ENCODE results near the gene DOCK11. TPM values are rescaled to one million over a fixed set of nuclear protein-coding genes. Genes with fewer than 3 reads are reported as not detected.

Gene DOCK11
- total RNA-seq, 1 donor from 2014 or later = 3.8 TPM

- no peak overlapping the region for H3K27ac ChIP-seq (replicated peaks)
- H3K36me3 ChIP-seq = no peaks in the 10 kb centered on the region
Observed at GRCh38 chrX:118631586-118631985, 136.0 kb downstream of the DOCK11 start.

GRCh38 chrX:118632862-118633261 lies 137.2 kb downstream of the DOCK11 start:
- H3K27ac ChIP-seq (replicated peaks) = no peak overlapping the region
- intact Hi-C loops (cut with micrococcal nuclease) = no loop called here
- H3K36me3 ChIP-seq = no peaks in the 10 kb centered on the region
- H3K4me1 ChIP-seq = no peaks in the 10 kb centered on the region
- DNase-seq = no peak
- no peaks in the 10 kb centered on the region for H3K9me3 ChIP-seq (replicated peaks)
- no peak overlapping the region for H3K4me3 ChIP-seq
- TF ChIP-seq CTCF (IDR thresholded peaks at IDR 0.05; ENCODE audit: borderline replicate concordance) = no peak
- no peaks in the 10 kb centered on the region for H3K27me3 ChIP-seq (ENCODE audit: low read depth)

More at GRCh38 chrX:118631586-118631985, 136.0 kb downstream of the DOCK11 start:
- no peak overlapping the region for H3K4me3 ChIP-seq
- no peak for TF ChIP-seq CTCF (IDR thresholded peaks at IDR 0.05; ENCODE audit: borderline replicate concordance)
- H3K4me1 ChIP-seq = no peaks in the 10 kb centered on the region
- no peak for DNase-seq
- intact Hi-C loops (cut with micrococcal nuclease) = no loop called here
- H3K27me3 ChIP-seq (ENCODE audit: low read depth) = no peaks in the 10 kb centered on the region
- H3K9me3 ChIP-seq (replicated peaks) = no peaks in the 10 kb centered on the region

GRCh38 chrX:118633530-118633929 lies 137.9 kb downstream of the DOCK11 start:
- no peak for TF ChIP-seq CTCF (IDR thresholded peaks at IDR 0.05; ENCODE audit: borderline replicate concordance)
- no peaks in the 10 kb centered on the region for H3K36me3 ChIP-seq
- intact Hi-C loops (cut with micrococcal nuclease) = no loop called here

GRCh38 chrX:118634336-118634735 lies 138.7 kb downstream of the DOCK11 start:
- H3K4me1 ChIP-seq = no peaks in the 10 kb centered on the region
- H3K36me3 ChIP-seq = no peaks in the 10 kb centered on the region
- no peak for DNase-seq
- no peaks in the 10 kb centered on the region for H3K9me3 ChIP-seq (replicated peaks)
- H3K27me3 ChIP-seq (ENCODE audit: low read depth) = no peaks in the 10 kb centered on the region
- H3K27ac ChIP-seq (replicated peaks) = no peak overlapping the region
- no peak overlapping the region for H3K4me3 ChIP-seq
- TF ChIP-seq CTCF (IDR thresholded peaks at IDR 0.05; ENCODE audit: borderline replicate concordance) = no peak
- intact Hi-C loops (cut with micrococcal nuclease) = no loop called here

More at GRCh38 chrX:118633530-118633929, 137.9 kb downstream of the DOCK11 start:
- Histone ChIP-seq H3K27ac (replicated peaks) (no peak overlapping the region), H3K9me3 (replicated peaks) (no peaks in the 10 kb centered on the region), H3K4me3 (no peak overlapping the region), H3K27me3 (ENCODE audit: low read depth) (no peaks in the 10 kb centered on the region), H3K4me1 (no peaks in the 10 kb centered on the region)
- no peak for DNase-seq

GRCh38 chrX:118637997-118638396 lies 142.4 kb downstream of the DOCK11 start:
- H3K9me3 ChIP-seq (replicated peaks) = no peaks in the 10 kb centered on the region
- no peak overlapping the region for H3K27ac ChIP-seq (replicated peaks)
- TF ChIP-seq CTCF (IDR thresholded peaks at IDR 0.05; ENCODE audit: borderline replicate concordance) = peak; percentile 26
- no peaks in the 10 kb centered on the region for H3K4me1 ChIP-seq
- no peak overlapping the region for H3K4me3 ChIP-seq
- intact Hi-C loops (cut with micrococcal nuclease) = no loop called here
- no peaks in the 10 kb centered on the region for H3K36me3 ChIP-seq
- H3K27me3 ChIP-seq (ENCODE audit: low read depth) = no peaks in the 10 kb centered on the region
- no peak for DNase-seq

Measured in left ventricle myocardium inferior (tissue), 1 donor.